B cell (primary cell): ENCODE data around the gene POLN.

Experiments used
- CTCF ChIP-seq: fragments of 200-600 bp; IDR thresholded peaks from one replicate; pipeline ENCODE4 v1.8.0; 2022; ENCODE audit warnings: antibody characterized with exemption, mild to moderate bottlenecking
- EZH2 ChIP-seq: IDR thresholded peaks from 2 replicates; pipeline ENCODE4 v1.6.1; 2012; ENCODE audit warnings: borderline replicate concordance, low read depth, mild to moderate bottlenecking, moderate library complexity, low read length; ENCODE audit not compliant: insufficient read depth, poor library complexity, severe bottlenecking

GRCh38 chr4:2272026-2272827, 30.3 kb upstream of the POLN start:
- no peak for TF ChIP-seq CTCF
- TF ChIP-seq EZH2: no peak
